NK-92 (cell line): ENCODE measurements around the gene METAP2.
"Not testable (repeated sequence)": the region's sequence is repeated elsewhere in the genome, so short reads cannot be mapped to it uniquely, and the experiment has no call there.

Experiments used
- DNase-seq: peaks from one replicate; lab custom pipeline; 2025; ENCODE audit not compliant: unreplicated experiment; lab: John Stamatoyannopoulos, UW

Gene METAP2

GRCh38 chr12:95462081-95462480 is 11.9 kb upstream of the METAP2 start:
- DNase-seq, result no peak

GRCh38 chr12:95462551-95462950 is 11.4 kb upstream of the METAP2 start:
- DNase-seq, result no peak

- no peak for DNase-seq
Observed at GRCh38 chr12:95463050-95463449, 10.9 kb upstream of the METAP2 start.

GRCh38 chr12:95463776-95464175 is 10.2 kb upstream of the METAP2 start:
- DNase-seq, result not testable (repeated sequence)

GRCh38 chr12:95465275-95465674 is 8.7 kb upstream of the METAP2 start:
- no peak for DNase-seq

GRCh38 chr12:95470300-95470699 is 3.7 kb upstream of the METAP2 start:
- DNase-seq, result no peak

GRCh38 chr12:95473231-95473883 is 595 bp upstream of the METAP2 start:
- no peak for DNase-seq

- DNase-seq, result no peak
Observed at GRCh38 chr12:95474660-95474958, 657 bp downstream of the METAP2 start.

- no peak for DNase-seq
Observed at GRCh38 chr12:95480230-95480629, 6.3 kb downstream of the METAP2 start.

GRCh38 chr12:95481072-95481471 is 7.1 kb downstream of the METAP2 start:
- DNase-seq, result no peak

- no peak for DNase-seq
Observed at GRCh38 chr12:95481888-95482287, 7.9 kb downstream of the METAP2 start.

GRCh38 chr12:95482564-95482963 is 8.6 kb downstream of the METAP2 start:
- DNase-seq, result not testable (repeated sequence)

GRCh38 chr12:95484524-95484923 is 10.6 kb downstream of the METAP2 start:
- DNase-seq, result no peak

- no peak for DNase-seq
Observed at GRCh38 chr12:95487024-95487423, 13.1 kb downstream of the METAP2 start.

GRCh38 chr12:95492462-95492861 is 18.5 kb downstream of the METAP2 start:
- no peak for DNase-seq

- no peak for DNase-seq
Observed at GRCh38 chr12:95494888-95495287, 20.9 kb downstream of the METAP2 start.

- DNase-seq, result no peak
Observed at GRCh38 chr12:95495433-95495832, 21.5 kb downstream of the METAP2 start.

GRCh38 chr12:95497031-95497430 is 23.1 kb downstream of the METAP2 start:
- DNase-seq, result no peak

GRCh38 chr12:95498968-95499367 is 25.0 kb downstream of the METAP2 start:
- no peak for DNase-seq

- DNase-seq, result no peak
Observed at GRCh38 chr12:95499772-95500171, 25.8 kb downstream of the METAP2 start.

- no peak for DNase-seq
Observed at GRCh38 chr12:95504140-95504539, 30.2 kb downstream of the METAP2 start.

GRCh38 chr12:95505039-95505438 is 31.1 kb downstream of the METAP2 start:
- no peak for DNase-seq

- no peak for DNase-seq
Observed at GRCh38 chr12:95506707-95507523, 33.0 kb downstream of the METAP2 start.
